Measurements from ENCODE around the gene SUPT3H. TPM values are rescaled to one million over a fixed set of nuclear protein-coding genes. Genes with fewer than 3 reads are reported as not detected.
A peak's percentile ranks its signal among the peaks of the same experiment; 100 is the strongest.
"Not testable (repeated sequence)": the region's sequence is repeated elsewhere in the genome, so short reads cannot be mapped to it uniquely, and the experiment has no call there.

The SUPT3H gene
- total RNA-seq, 1 donor from 2014 or later: 6.7 TPM

- Histone ChIP-seq H3K27ac (no peak overlapping the region), H3K4me1 (no peaks in the 10 kb centered on the region), H3K9me3 (no peaks in the 10 kb centered on the region), H3K27me3 (ENCODE audit: low read depth) (no peaks in the 10 kb centered on the region), H3K36me3 (no peaks in the 10 kb centered on the region), H3K4me3 (no peak overlapping the region)
- TF ChIP-seq, protein P1, sequence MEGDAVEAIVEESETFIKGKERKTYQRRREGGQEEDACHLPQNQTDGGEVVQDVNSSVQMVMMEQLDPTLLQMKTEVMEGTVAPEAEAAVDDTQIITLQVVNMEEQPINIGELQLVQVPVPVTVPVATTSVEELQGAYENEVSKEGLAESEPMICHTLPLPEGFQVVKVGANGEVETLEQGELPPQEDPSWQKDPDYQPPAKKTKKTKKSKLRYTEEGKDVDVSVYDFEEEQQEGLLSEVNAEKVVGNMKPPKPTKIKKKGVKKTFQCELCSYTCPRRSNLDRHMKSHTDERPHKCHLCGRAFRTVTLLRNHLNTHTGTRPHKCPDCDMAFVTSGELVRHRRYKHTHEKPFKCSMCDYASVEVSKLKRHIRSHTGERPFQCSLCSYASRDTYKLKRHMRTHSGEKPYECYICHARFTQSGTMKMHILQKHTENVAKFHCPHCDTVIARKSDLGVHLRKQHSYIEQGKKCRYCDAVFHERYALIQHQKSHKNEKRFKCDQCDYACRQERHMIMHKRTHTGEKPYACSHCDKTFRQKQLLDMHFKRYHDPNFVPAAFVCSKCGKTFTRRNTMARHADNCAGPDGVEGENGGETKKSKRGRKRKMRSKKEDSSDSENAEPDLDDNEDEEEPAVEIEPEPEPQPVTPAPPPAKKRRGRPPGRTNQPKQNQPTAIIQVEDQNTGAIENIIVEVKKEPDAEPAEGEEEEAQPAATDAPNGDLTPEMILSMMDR (IDR thresholded peaks at IDR 0.05): no peak
- intact Hi-C loops (cut with DNase I): no loop called here
- DNase-seq (no peak), ATAC-seq (no peak)
Measured at GRCh38 chr6:45302832-45303231, 74.9 kb downstream of the SUPT3H start.

DNA sequence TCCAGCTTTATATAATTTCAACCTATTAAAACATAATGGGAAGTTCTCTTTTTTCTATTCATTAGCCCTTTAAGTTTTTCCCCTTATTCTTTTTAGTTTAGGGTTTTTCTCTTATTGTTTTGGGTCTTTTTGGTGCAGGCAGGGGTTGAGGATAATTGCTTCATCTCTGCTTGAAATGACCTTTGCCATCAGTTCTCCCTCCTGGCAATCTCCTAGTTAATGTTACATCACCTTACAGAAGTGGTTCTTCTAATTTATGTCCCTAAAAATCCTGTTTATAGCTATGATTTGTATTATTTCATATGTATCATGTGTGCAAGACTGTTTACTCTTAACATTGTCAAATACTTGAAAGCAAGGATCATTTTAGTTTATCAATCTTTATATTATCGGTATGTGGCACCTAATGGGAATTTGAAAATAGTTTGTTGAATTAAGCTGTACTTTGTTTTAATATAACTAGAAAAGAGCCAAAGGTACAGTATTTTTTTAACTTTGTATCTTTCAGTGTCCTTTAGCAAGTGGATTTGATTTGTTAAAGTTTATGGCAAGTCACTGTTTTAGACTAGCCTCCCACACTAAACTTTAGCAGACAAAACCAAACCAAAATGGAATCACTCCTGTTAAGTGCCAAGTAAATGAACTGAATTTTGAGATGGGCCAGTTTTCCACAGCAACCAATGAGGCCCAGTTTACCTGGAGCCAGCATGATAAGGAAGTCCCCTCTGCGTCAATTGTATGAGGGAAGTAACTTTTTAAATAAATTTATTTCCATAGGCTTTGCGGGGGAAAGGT is 76.2 kb downstream of the SUPT3H start:
- TF ChIP-seq, protein P1 (IDR thresholded peaks at IDR 0.05): no peak
- DNase-seq (no peak), ATAC-seq (no peak)
- Histone ChIP-seq H3K4me1 (no peaks in the 10 kb centered on the region), H3K27ac (no peak overlapping the region), H3K9me3 (no peaks in the 10 kb centered on the region), H3K4me3 (no peak overlapping the region), H3K27me3 (ENCODE audit: low read depth) (no peaks in the 10 kb centered on the region), H3K36me3 (no peaks in the 10 kb centered on the region)
- intact Hi-C loops (cut with DNase I): no loop called here

DNA sequence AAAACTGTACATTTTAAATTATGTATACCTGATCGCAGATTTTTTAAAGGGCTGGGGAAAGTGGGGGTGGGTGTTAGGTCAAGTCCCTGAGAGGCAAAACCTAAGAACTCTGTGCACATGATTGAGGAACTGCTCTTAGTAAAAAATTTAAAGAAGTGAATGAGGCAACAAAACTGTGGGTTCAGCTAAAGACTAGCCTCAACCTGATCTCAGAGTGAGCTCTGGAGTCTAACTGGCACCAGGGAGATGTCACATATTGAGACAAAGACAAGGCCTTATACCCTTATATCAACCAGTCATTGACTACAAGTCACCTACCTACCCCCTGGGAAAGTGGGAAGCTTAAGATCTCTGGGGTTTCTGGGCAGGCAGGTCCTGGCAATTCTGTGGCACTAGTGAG is 77.0 kb downstream of the SUPT3H start:
- peak in 1 of 2 donors; percentile 13 for ATAC-seq
- no peak for DNase-seq
- intact Hi-C loops (cut with DNase I): no loop called here
- Histone ChIP-seq H3K27me3 (ENCODE audit: low read depth) (no peaks in the 10 kb centered on the region), H3K4me1 (no peaks in the 10 kb centered on the region), H3K36me3 (no peaks in the 10 kb centered on the region), H3K4me3 (no peak overlapping the region), H3K9me3 (no peaks in the 10 kb centered on the region), H3K27ac (no peak overlapping the region)
- TF ChIP-seq, protein P1 (IDR thresholded peaks at IDR 0.05): no peak

DNA sequence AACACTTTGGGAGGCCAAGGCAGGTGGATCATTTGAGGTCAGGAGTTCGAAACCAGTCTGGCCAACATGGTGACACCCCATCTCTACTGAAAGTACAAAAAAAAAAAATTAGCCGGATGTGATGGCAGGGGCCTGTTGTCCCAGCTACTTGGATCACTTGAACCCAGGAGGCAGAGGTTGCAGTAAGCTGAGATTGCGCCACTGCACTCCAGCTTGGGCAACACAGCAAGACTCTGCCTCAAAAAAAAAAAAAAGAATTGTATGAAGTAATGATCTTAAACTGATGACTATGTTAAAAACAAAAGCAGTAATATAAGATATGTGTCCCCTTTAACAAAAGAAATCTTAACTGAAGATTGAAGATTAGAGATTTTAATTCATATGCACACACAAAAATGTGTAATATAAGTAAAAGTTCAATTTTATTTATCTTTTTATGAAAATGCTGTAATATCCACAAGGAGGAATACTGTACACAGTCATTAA is 78.6 kb downstream of the SUPT3H start:
- ATAC-seq: no peak
- Histone ChIP-seq H3K27me3 (ENCODE audit: low read depth) (no peaks in the 10 kb centered on the region), H3K4me1 (no peaks in the 10 kb centered on the region), H3K4me3 (no peak overlapping the region), H3K36me3 (no peaks in the 10 kb centered on the region), H3K27ac (no peak overlapping the region), H3K9me3 (no peaks in the 10 kb centered on the region)
- TF ChIP-seq, protein P1 (IDR thresholded peaks at IDR 0.05): no peak
- peak; percentile 56 for DNase-seq
- intact Hi-C loops (cut with DNase I): no loop called here

GRCh38 chr6:45297320-45297719 is 80.4 kb downstream of the SUPT3H start:
- no peaks in the 10 kb centered on the region for H3K9me3 ChIP-seq
- no peak overlapping the region for H3K27ac ChIP-seq
- no peak overlapping the region for H3K4me3 ChIP-seq
- TF ChIP-seq, protein P1 (IDR thresholded peaks at IDR 0.05): no peak
- intact Hi-C loops (cut with DNase I): no loop called here
- no peak for DNase-seq
- no peak for ATAC-seq
- H3K4me1 ChIP-seq: no peaks in the 10 kb centered on the region
- no peaks in the 10 kb centered on the region for H3K36me3 ChIP-seq
- no peaks in the 10 kb centered on the region for H3K27me3 ChIP-seq (ENCODE audit: low read depth)

GRCh38 chr6:45294065-45294701 is 83.6 kb downstream of the SUPT3H start:
- H3K4me1 ChIP-seq; H3K4me3 ChIP-seq; intact Hi-C loops (cut with DNase I); H3K27me3 ChIP-seq (ENCODE audit: low read depth); ATAC-seq; H3K36me3 ChIP-seq; H3K27ac ChIP-seq; H3K9me3 ChIP-seq; DNase-seq: not testable (repeated sequence)
